Activated T-cell treated with anti-CD3 and anti-CD28 coated beads, Interleukin-2, amount 50 U/mL, for 4 hours (primary cell): ENCODE measurements around the gene PARVB. TPM values are rescaled to one million over a fixed set of nuclear protein-coding genes. Genes with fewer than 3 reads are reported as not detected.
"Not testable (repeated sequence)": the region's sequence is repeated elsewhere in the genome, so short reads cannot be mapped to it uniquely, and the experiment has no call there.

Experiments used
- ATAC-seq, 2 donors: fragments of 200-7000 bp; cut with Tn5 transposase; one replicate each; pipeline ENCODE4 v1.10.0; 2021
- DNase-seq: peaks from one replicate; pipeline ENCODE4 v3.0.0-alpha.2; 2020
- H3K27me3 Mint-ChIP-seq: one replicate; pipeline ENCODE4 v1.8.0; 2021; ENCODE audit warnings: low read depth, mixed read lengths
- H3K36me3 Mint-ChIP-seq: one replicate; pipeline ENCODE4 v1.8.0; 2022; ENCODE audit warnings: mixed read lengths; ENCODE audit not compliant: insufficient read depth
- H3K4me1 Mint-ChIP-seq: one replicate; pipeline ENCODE4 v1.8.0; 2021; ENCODE audit warnings: low read depth, mixed read lengths
- H3K4me3 Mint-ChIP-seq: one replicate; pipeline ENCODE4 v1.8.0; 2021; ENCODE audit warnings: mild to moderate bottlenecking, moderate library complexity, mixed read lengths
- H3K9me3 Mint-ChIP-seq: one replicate; pipeline ENCODE4 v1.8.0; 2021; ENCODE audit warnings: mixed read lengths
- total RNA-seq, 3 donors: library from RNA; stranded (reverse); gene quantifications; one replicate each; pipeline ENCODE4 v1.2.1, GENCODE V29; 2021

Gene PARVB
- total RNA-seq, 3 donors from 2014 or later, result 15.1 to 21.5 (median 19.6) TPM

- Mint-ChIP-seq H3K36me3 (peaks cover 19% of the 10 kb centered on the region), H3K9me3 (no peaks in the 10 kb centered on the region), H3K4me1 (no peaks in the 10 kb centered on the region), H3K4me3 (no peak overlapping the region), H3K27me3 (no peaks in the 10 kb centered on the region)
- DNase-seq (no peak), ATAC-seq (no peak)
Observed at GRCh38 chr22:44004104-44004460, 20.0 kb upstream of the PARVB start.

- ATAC-seq (no peak), DNase-seq (no peak)
- no peaks in the 10 kb centered on the region for H3K27me3 Mint-ChIP-seq
- H3K9me3 Mint-ChIP-seq, result no peaks in the 10 kb centered on the region
- no peaks in the 10 kb centered on the region for H3K4me1 Mint-ChIP-seq
- H3K4me3 Mint-ChIP-seq, result no peak overlapping the region
- peaks cover 19% of the 10 kb centered on the region for H3K36me3 Mint-ChIP-seq
Observed at GRCh38 chr22:44005524-44005923, 18.6 kb upstream of the PARVB start.

- Mint-ChIP-seq H3K4me1 (no peaks in the 10 kb centered on the region), H3K27me3 (no peaks in the 10 kb centered on the region), H3K4me3 (no peak overlapping the region), H3K36me3 (peaks cover 2% of the 10 kb centered on the region), H3K9me3 (no peaks in the 10 kb centered on the region)
- DNase-seq, result no peak
- ATAC-seq, result no peak
Observed at GRCh38 chr22:44012162-44012561, 11.9 kb upstream of the PARVB start.

GRCh38 chr22:44012591-44012990 is 11.5 kb upstream of the PARVB start:
- Mint-ChIP-seq H3K4me3 (no peak overlapping the region), H3K9me3 (no peaks in the 10 kb centered on the region), H3K27me3 (no peaks in the 10 kb centered on the region), H3K36me3 (no peaks in the 10 kb centered on the region), H3K4me1 (no peaks in the 10 kb centered on the region)
- no peak for DNase-seq
- no peak for ATAC-seq

- H3K4me1 Mint-ChIP-seq, result no peaks in the 10 kb centered on the region
- H3K36me3 Mint-ChIP-seq, result peaks cover 4% of the 10 kb centered on the region
- no peak overlapping the region for H3K4me3 Mint-ChIP-seq
- H3K9me3 Mint-ChIP-seq, result no peaks in the 10 kb centered on the region
- ATAC-seq (no peak), DNase-seq (no peak)
- no peaks in the 10 kb centered on the region for H3K27me3 Mint-ChIP-seq
Observed at GRCh38 chr22:44014241-44014640, 9.9 kb upstream of the PARVB start.

- DNase-seq, ATAC-seq, H3K4me1 Mint-ChIP-seq, H3K36me3 Mint-ChIP-seq, H3K9me3 Mint-ChIP-seq, H3K27me3 Mint-ChIP-seq, H3K4me3 Mint-ChIP-seq: not testable (repeated sequence)
Observed at GRCh38 chr22:44016586-44016985, 7.5 kb upstream of the PARVB start.

- peaks cover under 1% of the 10 kb centered on the region for H3K27me3 Mint-ChIP-seq
- ATAC-seq (no peak), DNase-seq (no peak)
- peaks cover 4% of the 10 kb centered on the region for H3K36me3 Mint-ChIP-seq
- H3K4me3 Mint-ChIP-seq, result no peak overlapping the region
- peaks cover under 1% of the 10 kb centered on the region for H3K4me1 Mint-ChIP-seq
- H3K9me3 Mint-ChIP-seq, result no peaks in the 10 kb centered on the region
Observed at GRCh38 chr22:44018594-44018993, 5.5 kb upstream of the PARVB start.

GRCh38 chr22:44019416-44019815 is 4.7 kb upstream of the PARVB start:
- Mint-ChIP-seq H3K27me3 (peaks cover 3% of the 10 kb centered on the region), H3K4me3 (no peak overlapping the region), H3K36me3 (peaks cover 4% of the 10 kb centered on the region), H3K9me3 (no peaks in the 10 kb centered on the region), H3K4me1 (peaks cover 4% of the 10 kb centered on the region)
- DNase-seq, result no peak
- no peak for ATAC-seq

GRCh38 chr22:44019846-44020245 is 4.3 kb upstream of the PARVB start:
- Mint-ChIP-seq H3K4me3 (no peak overlapping the region), H3K36me3 (peaks cover 4% of the 10 kb centered on the region), H3K27me3 (peaks cover 3% of the 10 kb centered on the region), H3K4me1 (peaks cover 5% of the 10 kb centered on the region), H3K9me3 (no peaks in the 10 kb centered on the region)
- ATAC-seq, result no peak
- no peak for DNase-seq

GRCh38 chr22:44020981-44021380 is 3.1 kb upstream of the PARVB start:
- Mint-ChIP-seq H3K27me3 (peaks cover 13% of the 10 kb centered on the region), H3K4me3 (no peak overlapping the region), H3K9me3 (no peaks in the 10 kb centered on the region), H3K36me3 (peaks cover 4% of the 10 kb centered on the region), H3K4me1 (peaks cover 14% of the 10 kb centered on the region)
- no peak for ATAC-seq
- DNase-seq, result no peak

- Mint-ChIP-seq H3K9me3 (no peaks in the 10 kb centered on the region), H3K4me3 (peak overlapping the region; percentile 82), H3K4me1 (peaks cover 31% of the 10 kb centered on the region), H3K36me3 (no peaks in the 10 kb centered on the region), H3K27me3 (peaks cover 28% of the 10 kb centered on the region)
- no peak for DNase-seq
- ATAC-seq, result peak; percentile 56 to 60
Observed at GRCh38 chr22:44023404-44024287, 456 bp upstream of the PARVB start.

GRCh38 chr22:44025171-44026065 is 1.3 kb downstream of the PARVB start:
- ATAC-seq (no peak), DNase-seq (no peak)
- H3K9me3 Mint-ChIP-seq, result no peaks in the 10 kb centered on the region
- peak overlapping the region; percentile 78 for H3K4me3 Mint-ChIP-seq
- peaks cover 29% of the 10 kb centered on the region for H3K27me3 Mint-ChIP-seq
- H3K4me1 Mint-ChIP-seq, result peaks cover 33% of the 10 kb centered on the region
- no peaks in the 10 kb centered on the region for H3K36me3 Mint-ChIP-seq

GRCh38 chr22:44026066-44026629 is 2.0 kb downstream of the PARVB start:
- no peaks in the 10 kb centered on the region for H3K9me3 Mint-ChIP-seq
- no peaks in the 10 kb centered on the region for H3K36me3 Mint-ChIP-seq
- no peak for DNase-seq
- H3K4me3 Mint-ChIP-seq, result peak overlapping the region; percentile 76
- peaks cover 29% of the 10 kb centered on the region for H3K27me3 Mint-ChIP-seq
- ATAC-seq, result no peak
- peaks cover 40% of the 10 kb centered on the region for H3K4me1 Mint-ChIP-seq
